Stimulated activated CD4-positive, alpha-beta T cell treated with anti-CD3 and anti-CD28 coated beads, TNF-alpha, amount 100 ng/mL, for 48 hours (primary cell): ENCODE results near the gene PID1.

Experiments used
- DNase-seq, 3 donors: peaks; one replicate each; pipeline ENCODE4 v3.0.0-alpha.2; 2020; ENCODE audit warnings: low read depth in 3 of 3

Gene PID1

DNA sequence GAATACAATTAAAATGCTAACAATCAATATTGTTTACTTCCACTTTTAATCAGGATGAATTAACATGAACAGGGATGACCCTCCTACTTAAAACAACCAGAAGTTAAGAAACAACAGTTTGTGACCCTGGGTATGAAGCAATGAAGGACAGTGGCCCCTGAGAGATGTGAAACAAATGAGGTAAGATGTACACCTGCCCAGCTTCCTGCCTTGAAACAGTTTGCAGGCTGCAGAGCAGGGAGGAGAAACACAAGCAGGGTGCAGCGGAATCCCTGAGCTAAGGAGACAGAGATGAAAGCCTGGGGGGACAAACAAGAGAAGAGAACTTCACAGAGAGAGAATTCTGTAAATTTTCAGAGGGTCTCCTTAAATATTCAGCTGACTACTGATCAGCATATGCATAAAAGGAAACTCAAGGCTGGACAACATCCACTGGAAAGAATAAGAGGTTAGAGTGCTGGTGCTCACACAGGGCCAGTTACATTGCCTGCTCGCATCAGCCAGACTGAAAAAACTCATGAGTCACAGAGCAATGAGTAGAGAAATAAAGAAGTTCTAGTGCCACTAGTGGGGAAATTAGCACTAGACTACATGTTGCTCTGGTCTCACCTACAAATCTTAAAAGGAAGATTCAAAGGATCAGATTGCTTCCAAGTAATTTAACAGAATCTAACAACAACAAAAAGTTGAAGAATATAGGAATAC, 106.4 kb downstream of the PID1 start:
- DNase-seq = no peak

DNA sequence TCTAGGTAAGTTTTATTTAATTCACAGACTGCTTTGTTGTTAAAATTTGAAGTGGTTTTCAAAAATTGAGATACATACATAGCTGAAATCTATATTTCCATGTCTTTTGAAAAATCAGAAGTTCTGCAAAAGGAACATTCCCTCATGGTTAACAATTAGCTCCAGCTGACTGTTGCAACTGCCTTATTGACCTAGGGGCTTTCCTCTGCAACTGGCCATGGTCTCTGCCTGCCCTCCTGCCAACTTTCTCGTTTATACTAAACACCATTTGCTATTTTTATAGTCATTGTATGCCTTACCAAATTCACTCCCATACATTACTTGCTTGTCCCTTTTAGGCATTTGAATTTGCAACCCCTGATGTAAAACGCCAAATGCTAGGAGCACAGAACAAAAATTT, 107.2 kb downstream of the PID1 start:
- DNase-seq = no peak

GRCh38 chr2:229162015-229162414, 109.1 kb downstream of the PID1 start:
- DNase-seq = no peak

GRCh38 chr2:229160984-229161383, 110.1 kb downstream of the PID1 start:
- no peak for DNase-seq

DNA sequence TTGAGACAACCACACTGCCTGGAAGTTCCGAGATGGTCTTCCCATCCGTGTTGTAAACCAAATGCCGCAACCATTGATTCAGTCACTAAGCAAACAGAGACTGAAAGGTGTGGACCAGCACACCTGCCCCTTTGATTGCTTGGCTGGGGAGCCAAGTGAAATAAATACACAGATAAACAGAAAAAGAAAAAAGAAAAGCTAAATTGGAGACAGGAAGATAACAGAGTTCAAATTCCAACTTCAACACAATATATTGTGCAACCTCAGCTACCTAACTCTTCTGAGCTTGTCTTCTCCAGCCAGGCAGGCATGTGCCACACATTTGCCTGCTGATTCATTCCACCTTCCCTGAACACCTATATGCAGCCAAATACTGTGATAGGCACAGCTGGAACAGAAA, 110.9 kb downstream of the PID1 start:
- DNase-seq = no peak

- no peak for DNase-seq
Measured at GRCh38 chr2:229159405-229159804, 111.7 kb downstream of the PID1 start.

DNA sequence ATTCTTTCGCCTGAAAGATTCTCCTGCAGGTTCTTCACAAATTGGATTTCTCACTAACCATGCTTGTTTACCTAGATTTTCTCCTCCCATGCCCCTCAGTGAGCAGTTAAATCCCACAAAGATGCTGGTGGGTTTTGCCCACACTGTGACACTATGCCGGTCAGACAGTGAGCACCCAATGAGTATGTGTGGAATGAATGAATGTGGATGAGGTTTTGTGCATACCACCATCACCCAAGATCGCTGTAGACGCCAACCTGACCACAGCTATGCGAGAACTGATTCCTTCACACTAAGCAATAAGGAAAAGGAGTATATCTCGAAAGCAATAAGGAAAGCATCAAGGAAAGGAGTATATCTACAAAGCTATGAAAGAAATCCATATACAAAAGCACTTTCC, 116.7 kb downstream of the PID1 start:
- no peak for DNase-seq

- DNase-seq = no peak
Measured at GRCh38 chr2:229153951-229154350, 117.1 kb downstream of the PID1 start.

DNA sequence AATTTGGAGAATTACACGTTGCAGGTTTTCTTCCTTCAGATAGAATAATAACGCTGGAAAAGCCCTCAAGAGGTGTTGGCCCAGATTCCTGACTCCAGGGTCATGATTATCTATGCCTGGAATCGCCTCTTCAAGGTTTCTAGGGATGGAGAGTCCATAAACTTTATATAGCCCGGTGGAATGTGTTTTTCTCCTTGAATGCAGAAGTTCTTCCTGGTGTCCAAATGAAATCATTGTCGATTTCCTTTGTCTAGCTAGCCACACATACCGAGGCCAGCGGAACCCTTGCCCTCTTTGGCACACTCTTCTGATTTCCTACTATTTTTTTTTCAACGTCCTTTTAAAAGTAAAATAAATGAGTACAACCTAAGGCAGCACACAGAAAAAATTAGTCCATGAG, 117.8 kb downstream of the PID1 start:
- no peak for DNase-seq

DNA sequence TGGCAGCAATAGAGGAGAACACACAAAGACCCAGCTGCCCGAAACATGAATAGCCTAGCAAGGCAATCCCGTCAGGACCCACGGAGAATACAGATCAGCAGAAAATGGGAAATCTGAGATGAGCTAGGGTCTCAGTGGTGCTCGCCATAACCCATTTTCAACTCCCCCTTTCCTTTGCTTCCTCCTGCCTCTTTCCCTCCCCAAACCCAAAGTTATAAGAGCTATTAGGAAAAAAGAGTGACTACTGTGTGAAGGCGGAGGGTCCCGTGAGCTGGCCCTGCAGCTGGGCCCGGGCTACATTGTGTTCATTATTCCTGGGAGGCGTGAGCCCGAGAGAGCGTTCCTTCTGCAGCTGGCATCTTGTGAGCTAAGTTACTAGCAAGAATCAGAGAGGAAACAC, 118.4 kb downstream of the PID1 start:
- no peak for DNase-seq

GRCh38 chr2:229150317-229150716, 120.8 kb downstream of the PID1 start:
- no peak for DNase-seq

GRCh38 chr2:229141424-229142025, 129.6 kb downstream of the PID1 start:
- no peak for DNase-seq

GRCh38 chr2:229137639-229138038, 133.4 kb downstream of the PID1 start:
- no peak for DNase-seq

GRCh38 chr2:229137066-229137465, 134.0 kb downstream of the PID1 start:
- DNase-seq = no peak

- DNase-seq = no peak
Measured at GRCh38 chr2:229133155-229133772, 137.8 kb downstream of the PID1 start.

DNA sequence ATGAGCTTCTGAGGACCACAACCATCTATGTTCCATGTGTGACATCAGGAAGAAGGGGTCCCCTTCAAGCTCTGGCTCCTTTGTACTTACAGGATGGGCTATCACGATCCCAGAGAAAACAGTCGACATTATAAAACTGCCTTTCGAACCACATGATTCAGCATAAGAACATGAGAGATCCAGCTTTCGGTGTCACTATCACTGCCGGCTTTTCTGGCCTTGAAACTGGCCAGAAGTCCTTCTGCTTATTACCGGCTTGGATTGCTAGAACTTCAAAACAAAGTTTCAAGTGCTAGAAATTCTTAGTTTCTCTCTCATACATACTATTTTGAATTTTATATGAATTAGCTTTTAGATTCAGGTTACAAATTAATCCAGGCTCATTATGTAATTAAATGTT, 138.9 kb downstream of the PID1 start:
- no peak for DNase-seq

GRCh38 chr2:229130522-229130921, 140.6 kb downstream of the PID1 start:
- DNase-seq = no peak

DNA sequence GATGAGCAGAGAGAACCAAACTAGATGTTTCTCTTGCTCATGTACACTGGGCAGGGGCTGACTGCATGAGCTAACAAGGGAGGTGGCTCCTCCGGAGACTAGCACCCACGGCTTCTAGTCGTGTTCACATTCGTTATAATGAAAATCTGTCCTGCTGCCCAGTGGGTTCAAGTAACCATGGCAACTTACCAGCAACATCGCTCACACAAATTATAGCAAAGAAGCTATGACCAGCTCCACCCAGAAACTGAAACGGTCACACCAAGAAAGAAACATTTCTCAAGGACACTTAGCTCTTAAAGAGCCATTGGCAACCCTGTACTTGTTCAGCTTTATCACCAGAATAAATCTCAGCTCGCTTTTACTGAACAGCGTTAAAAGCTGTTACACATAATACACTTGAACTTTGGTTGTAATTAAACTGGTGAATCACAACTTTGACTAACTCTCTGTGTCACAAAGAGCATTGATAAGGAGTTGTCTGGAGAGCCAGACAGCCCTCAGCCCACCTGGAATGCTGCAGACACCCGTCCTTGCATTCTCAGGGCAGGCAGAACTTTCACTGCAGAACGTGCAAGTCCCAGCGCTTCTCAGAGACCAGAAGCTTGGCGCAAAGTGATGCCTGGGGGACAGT, 141.2 kb downstream of the PID1 start:
- DNase-seq = no peak

DNA sequence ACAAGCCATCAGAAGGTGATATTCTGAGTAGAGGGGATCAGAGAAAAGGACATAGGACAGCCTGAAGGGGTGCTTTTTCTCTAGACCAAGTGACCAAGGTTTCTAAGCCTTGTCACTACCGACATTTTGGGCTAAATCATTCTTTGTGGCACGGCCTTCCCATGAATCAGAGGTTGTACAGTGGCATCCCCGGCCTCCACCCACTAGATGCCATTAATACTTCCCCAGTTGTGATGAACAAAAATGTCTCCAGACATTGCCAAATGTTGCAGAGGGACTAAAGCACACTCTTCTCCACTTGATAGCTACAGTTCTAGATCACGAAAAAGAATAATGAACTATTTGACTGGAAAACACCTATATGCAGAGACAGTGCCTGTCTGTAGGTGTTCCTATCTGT, 143.6 kb downstream of the PID1 start:
- DNase-seq = no peak

DNA sequence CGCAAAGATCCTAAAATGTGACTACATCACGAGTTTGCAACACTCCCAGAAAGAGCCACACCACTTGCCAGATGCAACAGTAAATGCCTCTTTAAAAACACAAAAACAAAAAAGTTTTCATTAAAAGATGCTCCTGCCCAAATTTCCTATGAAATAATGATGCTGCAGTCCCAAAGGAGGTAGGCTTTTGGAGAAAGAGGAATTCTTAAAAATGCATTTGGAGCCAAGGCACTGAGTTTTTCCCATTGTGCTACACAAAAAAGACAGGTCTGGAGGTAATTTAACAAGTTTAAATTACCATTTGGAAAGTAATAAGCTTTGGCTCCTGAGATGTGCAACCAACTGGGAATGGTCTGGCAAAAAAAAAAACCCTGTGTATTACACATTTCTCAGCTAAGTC, 145.0 kb downstream of the PID1 start:
- no peak for DNase-seq

DNA sequence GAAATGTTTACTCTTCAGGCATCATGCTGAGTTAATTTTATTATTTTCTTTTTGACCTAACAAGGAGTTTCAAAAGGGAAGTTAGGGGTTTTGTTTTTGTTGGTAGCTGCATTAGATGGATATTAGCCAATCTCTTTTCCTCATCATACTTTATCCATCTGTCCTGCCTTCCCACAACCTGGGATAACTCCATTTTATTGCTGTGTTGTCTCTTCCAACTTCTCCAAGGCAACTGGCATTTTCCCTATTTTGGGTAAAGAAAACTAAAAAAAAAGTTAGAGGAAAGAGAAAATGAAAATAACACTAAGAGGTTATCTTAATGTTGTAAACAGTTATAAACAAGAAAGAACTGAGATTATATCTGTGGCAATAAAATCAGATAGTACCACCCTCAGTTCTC, 147.0 kb downstream of the PID1 start:
- DNase-seq = no peak

DNA sequence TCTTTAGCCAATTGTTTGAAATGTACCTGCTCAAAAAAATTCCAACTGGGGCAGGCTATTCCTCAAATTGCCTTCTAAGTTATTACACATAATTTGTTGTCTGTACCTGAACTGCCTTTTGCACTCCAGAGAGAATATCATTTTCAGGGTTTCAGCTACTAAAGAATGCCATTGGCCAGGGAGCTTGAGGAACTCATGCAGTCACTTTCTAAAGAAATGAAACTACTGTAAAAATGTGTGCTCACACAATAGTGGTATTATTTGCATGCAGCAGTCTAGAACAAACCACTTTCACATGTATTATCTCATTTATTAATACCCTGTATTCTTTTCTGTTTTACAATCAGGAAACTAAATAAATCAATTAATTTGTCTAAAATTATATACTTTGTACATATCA, 152.2 kb downstream of the PID1 start:
- DNase-seq = no peak

- no peak for DNase-seq
Measured at GRCh38 chr2:229118336-229118735, 152.8 kb downstream of the PID1 start.
